ENCODE measurements around the gene AFAP1. TPM values are rescaled to one million over a fixed set of nuclear protein-coding genes. Genes with fewer than 3 reads are reported as not detected.

The AFAP1 gene
- total RNA-seq, 1 donor from 2014 or later = 67.9 TPM

- Histone ChIP-seq H3K36me3 (ENCODE audit: insufficient read depth, low read length) (peaks cover under 1% of the 10 kb centered on the region), H3K27ac (ENCODE audit: low read depth, low read length) (peak overlapping the region; percentile 88), H3K27me3 (ENCODE audit: insufficient read depth, low read length) (no peaks in the 10 kb centered on the region), H3K79me2 (ENCODE audit: insufficient read depth, low read length) (peaks cover 59% of the 10 kb centered on the region), H3K4me3 (ENCODE audit: insufficient read depth, low read depth, low read length) (peak overlapping the region; percentile 78), H3K4me2 (ENCODE audit: low read length) (peak overlapping the region; percentile 99), H2AFZ (ENCODE audit: low read depth, low read length) (no peak overlapping the region), H3K9ac (ENCODE audit: low read length) (peak overlapping the region; percentile 98), H3K4me1 (ENCODE audit: insufficient read depth, low read length) (peaks cover 33% of the 10 kb centered on the region), H4K20me1 (ENCODE audit: insufficient read depth, low read length) (peaks cover 51% of the 10 kb centered on the region), H3K9me3 (ENCODE audit: insufficient read depth, low read depth, low read length) (no peaks in the 10 kb centered on the region)
- Mint-ChIP-seq H3K4me3 (ENCODE audit: unreplicated experiment) (peak overlapping the region; percentile 98), H3K27ac (ENCODE audit: unreplicated experiment) (peak overlapping the region; percentile 89), H3K36me3 (ENCODE audit: low read depth, unreplicated experiment) (peaks cover 5% of the 10 kb centered on the region), H3K4me1 (ENCODE audit: low read depth, unreplicated experiment) (peaks cover 42% of the 10 kb centered on the region), H3K27me3 (ENCODE audit: low read depth, unreplicated experiment) (no peaks in the 10 kb centered on the region), H3K9me3 (ENCODE audit: unreplicated experiment) (no peaks in the 10 kb centered on the region)
- TF ChIP-seq CTCF (IDR thresholded peaks at IDR 0.05; ENCODE audit: insufficient read depth, low read depth, low read length) (no peak), EZH2 (IDR thresholded peaks at IDR 0.05; ENCODE audit: insufficient read depth, low read length) (no peak)
- FAIRE-seq (no peak), DNase-seq (ENCODE audit: low read depth) (peak; percentile 28)
These were observed 868 bp downstream of the AFAP1 start for GRCh38 chr4:7938609-7939376.

- Histone ChIP-seq H3K4me2 (ENCODE audit: low read length) (peak overlapping the region; percentile 99), H3K9ac (ENCODE audit: low read length) (peak overlapping the region; percentile 98), H3K9me3 (ENCODE audit: insufficient read depth, low read depth, low read length) (no peaks in the 10 kb centered on the region), H3K79me2 (ENCODE audit: insufficient read depth, low read length) (peaks cover 64% of the 10 kb centered on the region), H4K20me1 (ENCODE audit: insufficient read depth, low read length) (peaks cover 57% of the 10 kb centered on the region), H3K27me3 (ENCODE audit: insufficient read depth, low read length) (no peaks in the 10 kb centered on the region), H3K4me1 (ENCODE audit: insufficient read depth, low read length) (peaks cover 37% of the 10 kb centered on the region), H3K27ac (ENCODE audit: low read depth, low read length) (peak overlapping the region; percentile 88), H2AFZ (ENCODE audit: low read depth, low read length) (no peak overlapping the region), H3K36me3 (ENCODE audit: insufficient read depth, low read length) (peaks cover 2% of the 10 kb centered on the region), H3K4me3 (ENCODE audit: insufficient read depth, low read depth, low read length) (peak overlapping the region; percentile 78)
- peak overlapping the region; percentile 89 for H3K27ac Mint-ChIP-seq (ENCODE audit: unreplicated experiment)
- DNase-seq (ENCODE audit: low read depth) = no peak
- peak overlapping the region; percentile 98 for H3K4me3 Mint-ChIP-seq (ENCODE audit: unreplicated experiment)
- FAIRE-seq = peak; percentile 23
- peaks cover 5% of the 10 kb centered on the region for H3K36me3 Mint-ChIP-seq (ENCODE audit: low read depth, unreplicated experiment)
- no peaks in the 10 kb centered on the region for H3K9me3 Mint-ChIP-seq (ENCODE audit: unreplicated experiment)
- no peak for TF ChIP-seq CTCF (IDR thresholded peaks at IDR 0.05; ENCODE audit: insufficient read depth, low read depth, low read length)
- TF ChIP-seq EZH2 (IDR thresholded peaks at IDR 0.05; ENCODE audit: insufficient read depth, low read length) = no peak
- no peaks in the 10 kb centered on the region for H3K27me3 Mint-ChIP-seq (ENCODE audit: low read depth, unreplicated experiment)
- peaks cover 45% of the 10 kb centered on the region for H3K4me1 Mint-ChIP-seq (ENCODE audit: low read depth, unreplicated experiment)
These were observed 1.4 kb downstream of the AFAP1 start for GRCh38 chr4:7938266-7938608.

GRCh38 chr4:7937006-7937405 is 2.7 kb downstream of the AFAP1 start:
- H3K79me2 ChIP-seq (ENCODE audit: insufficient read depth, low read length) = peaks cover 77% of the 10 kb centered on the region
- H3K4me1 ChIP-seq (ENCODE audit: insufficient read depth, low read length) = peaks cover 37% of the 10 kb centered on the region
- peak overlapping the region; percentile 78 for H3K4me3 ChIP-seq (ENCODE audit: insufficient read depth, low read depth, low read length)
- H4K20me1 ChIP-seq (ENCODE audit: insufficient read depth, low read length) = peaks cover 68% of the 10 kb centered on the region
- Mint-ChIP-seq H3K4me1 (ENCODE audit: low read depth, unreplicated experiment) (peaks cover 46% of the 10 kb centered on the region), H3K36me3 (ENCODE audit: low read depth, unreplicated experiment) (peaks cover 8% of the 10 kb centered on the region), H3K27me3 (ENCODE audit: low read depth, unreplicated experiment) (no peaks in the 10 kb centered on the region), H3K4me3 (ENCODE audit: unreplicated experiment) (peak overlapping the region; percentile 98), H3K27ac (ENCODE audit: unreplicated experiment) (no peak overlapping the region), H3K9me3 (ENCODE audit: unreplicated experiment) (no peaks in the 10 kb centered on the region)
- H3K27me3 ChIP-seq (ENCODE audit: insufficient read depth, low read length) = no peaks in the 10 kb centered on the region
- H3K4me2 ChIP-seq (ENCODE audit: low read length) = peak overlapping the region; percentile 99
- H2AFZ ChIP-seq (ENCODE audit: low read depth, low read length) = no peak overlapping the region
- DNase-seq (ENCODE audit: low read depth) (no peak), FAIRE-seq (no peak)
- TF ChIP-seq EZH2 (IDR thresholded peaks at IDR 0.05; ENCODE audit: insufficient read depth, low read length) (no peak), CTCF (IDR thresholded peaks at IDR 0.05; ENCODE audit: insufficient read depth, low read depth, low read length) (no peak)
- no peaks in the 10 kb centered on the region for H3K9me3 ChIP-seq (ENCODE audit: insufficient read depth, low read depth, low read length)
- peak overlapping the region; percentile 98 for H3K9ac ChIP-seq (ENCODE audit: low read length)
- peak overlapping the region; percentile 2 for H3K27ac ChIP-seq (ENCODE audit: low read depth, low read length)
- peaks cover 6% of the 10 kb centered on the region for H3K36me3 ChIP-seq (ENCODE audit: insufficient read depth, low read length)

Measured in astrocyte (in vitro differentiated cells and primary cell).